ENCODE measurements around the gene ETNPPL. TPM values are rescaled to one million over a fixed set of nuclear protein-coding genes. Genes with fewer than 3 reads are reported as not detected.
A peak's percentile ranks its signal among the peaks of the same experiment; 100 is the strongest.

ETNPPL gene
- total and polyA plus RNA-seq, 9 of the 15 experiments (the other 6 are each of a cell fraction or from before 2014, with no cell fraction given): 0.06 to 0.14 TPM; not detected in 7

DNA sequence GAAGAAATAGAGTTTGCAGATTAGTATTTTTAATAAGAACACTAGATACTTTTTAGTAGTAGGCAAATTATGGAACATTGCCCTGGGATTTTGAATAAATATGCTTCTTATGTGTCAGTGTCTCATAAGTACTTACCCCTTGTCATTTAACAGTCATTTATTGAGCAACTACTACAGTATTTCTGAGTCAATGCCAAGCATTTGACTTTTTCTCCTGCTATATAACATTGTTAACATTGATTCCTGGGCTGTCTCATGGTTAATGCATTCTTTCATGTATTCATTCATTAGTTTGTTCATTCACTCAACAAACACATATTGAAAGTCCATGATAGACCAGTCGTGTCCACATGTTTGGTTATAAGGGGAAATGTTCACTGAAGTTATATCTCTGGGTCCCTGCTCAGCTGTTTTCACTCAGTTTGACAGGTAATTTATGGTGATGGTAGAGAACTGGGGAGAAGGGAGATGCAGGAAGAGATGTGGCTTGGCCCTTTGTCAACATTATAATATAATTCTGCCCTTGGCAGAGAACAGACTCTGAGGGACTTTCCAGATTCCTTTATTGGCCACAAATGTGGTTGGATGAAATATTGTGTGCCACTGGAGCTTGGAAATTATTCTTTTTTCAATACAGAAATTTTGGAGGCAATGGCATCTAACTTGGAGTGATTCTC, 62.6 kb downstream of the ETNPPL start:
- CTCF ChIA-PET (ENCODE audit: low intra/inter-chr PET ratio): no interaction called here
- 14% methylated on average over 1 of the region's 1 CpG for WGBS (ENCODE audit: insufficient coverage, low coverage, missing lambda C conversion rate)

More for the DNA sequence above, 62.6 kb downstream of the ETNPPL start:
- Histone ChIP-seq H3K36me3 (ENCODE audit: control insufficient read depth, insufficient read depth, low read length) (no peaks in the 10 kb centered on the region), H4K20me1 (replicated peaks; ENCODE audit: control insufficient read depth, insufficient read depth, low read length) (no peaks in the 10 kb centered on the region), H3K9me3 (replicated peaks; ENCODE audit: control insufficient read depth, insufficient read depth, low read depth, low read length) (no peaks in the 10 kb centered on the region), H3K4me1 (replicated peaks in 1 of 2; ENCODE audit: control insufficient read depth in 2 of 2, insufficient read depth in 2 of 2, low read length in 2 of 2) (peaks cover 0 to 14% of the 10 kb centered on the region in 2 experiments; a peak in 2 of 5 replicates), H3K4me3 (no peak overlapping the region), H3K9ac (ENCODE audit: insufficient read depth in 1 of 2, low read depth in 2 of 2, low read length in 2 of 2) (no peak overlapping the region), H3K9me1 (ENCODE audit: control insufficient read depth, insufficient read depth, low read length) (no peaks in the 10 kb centered on the region), H2AFZ (ENCODE audit: low read depth, low read length) (no peak overlapping the region), H3K4me2 (ENCODE audit: insufficient read depth, low read length) (no peak overlapping the region), H3K27me3 (ENCODE audit: control insufficient read depth in 2 of 2, insufficient read depth in 2 of 2, low read length in 2 of 2) (no peaks in the 10 kb centered on the region), H3K79me2 (ENCODE audit: control insufficient read depth, insufficient read depth, low read length) (no peaks in the 10 kb centered on the region), H3K27ac (ENCODE audit: extremely low read depth, low read depth, low read length) (no peak overlapping the region)
- FAIRE-seq (no peak), ATAC-seq (no peak), DNase-seq (ENCODE audit: extremely low read depth in 1 of 4, low spot score in 3 of 4) (no peak)
- no TSS peak for BruUV-seq (replicated peaks)
- in situ Hi-C loops (cut with MboI) (no loop called here), intact Hi-C loops (cut with micrococcal nuclease) (no loop called here)
- POLR2A ChIA-PET: no interaction called here
- TF ChIP-seq, protein P1, sequence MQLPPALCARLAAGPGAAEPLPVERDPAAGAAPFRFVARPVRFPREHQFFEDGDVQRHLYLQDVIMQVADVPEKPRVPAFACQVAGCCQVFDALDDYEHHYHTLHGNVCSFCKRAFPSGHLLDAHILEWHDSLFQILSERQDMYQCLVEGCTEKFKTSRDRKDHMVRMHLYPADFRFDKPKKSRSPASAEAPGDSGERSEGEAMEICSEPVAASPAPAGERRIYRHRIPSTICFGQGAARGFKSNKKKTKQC (CRISPR knock-in tag; IDR thresholded peaks at IDR 0.05): no peak
- TF ChIP-seq, protein P2, sequence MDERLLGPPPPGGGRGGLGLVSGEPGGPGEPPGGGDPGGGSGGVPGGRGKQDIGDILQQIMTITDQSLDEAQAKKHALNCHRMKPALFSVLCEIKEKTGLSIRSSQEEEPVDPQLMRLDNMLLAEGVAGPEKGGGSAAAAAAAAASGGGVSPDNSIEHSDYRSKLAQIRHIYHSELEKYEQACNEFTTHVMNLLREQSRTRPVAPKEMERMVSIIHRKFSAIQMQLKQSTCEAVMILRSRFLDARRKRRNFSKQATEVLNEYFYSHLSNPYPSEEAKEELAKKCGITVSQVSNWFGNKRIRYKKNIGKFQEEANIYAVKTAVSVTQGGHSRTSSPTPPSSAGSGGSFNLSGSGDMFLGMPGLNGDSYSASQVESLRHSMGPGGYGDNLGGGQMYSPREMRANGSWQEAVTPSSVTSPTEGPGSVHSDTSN (CRISPR knock-in tag; IDR thresholded peaks at IDR 0.05; ENCODE audit: low read depth): no peak
- TF ChIP-seq, protein P2 (tag; conservative IDR thresholded peaks at IDR 0.05; ENCODE audit: low read depth): peak; percentile 81
- TF ChIP-seq ZNF57 (CRISPR knock-in tag; IDR thresholded peaks at IDR 0.05) (no peak), MYBL2 (IDR thresholded peaks at IDR 0.05; ENCODE audit: low read depth) (no peak), MYBL2 (CRISPR knock-in tag; IDR thresholded peaks at IDR 0.05; ENCODE audit: borderline replicate concordance) (no peak), ZNF551 (CRISPR knock-in tag; IDR thresholded peaks at IDR 0.05) (no peak), MEIS2 (IDR thresholded peaks at IDR 0.05; ENCODE audit: partially characterized antibody) (peak; percentile 79)
- TF ChIP-seq, protein P3, sequence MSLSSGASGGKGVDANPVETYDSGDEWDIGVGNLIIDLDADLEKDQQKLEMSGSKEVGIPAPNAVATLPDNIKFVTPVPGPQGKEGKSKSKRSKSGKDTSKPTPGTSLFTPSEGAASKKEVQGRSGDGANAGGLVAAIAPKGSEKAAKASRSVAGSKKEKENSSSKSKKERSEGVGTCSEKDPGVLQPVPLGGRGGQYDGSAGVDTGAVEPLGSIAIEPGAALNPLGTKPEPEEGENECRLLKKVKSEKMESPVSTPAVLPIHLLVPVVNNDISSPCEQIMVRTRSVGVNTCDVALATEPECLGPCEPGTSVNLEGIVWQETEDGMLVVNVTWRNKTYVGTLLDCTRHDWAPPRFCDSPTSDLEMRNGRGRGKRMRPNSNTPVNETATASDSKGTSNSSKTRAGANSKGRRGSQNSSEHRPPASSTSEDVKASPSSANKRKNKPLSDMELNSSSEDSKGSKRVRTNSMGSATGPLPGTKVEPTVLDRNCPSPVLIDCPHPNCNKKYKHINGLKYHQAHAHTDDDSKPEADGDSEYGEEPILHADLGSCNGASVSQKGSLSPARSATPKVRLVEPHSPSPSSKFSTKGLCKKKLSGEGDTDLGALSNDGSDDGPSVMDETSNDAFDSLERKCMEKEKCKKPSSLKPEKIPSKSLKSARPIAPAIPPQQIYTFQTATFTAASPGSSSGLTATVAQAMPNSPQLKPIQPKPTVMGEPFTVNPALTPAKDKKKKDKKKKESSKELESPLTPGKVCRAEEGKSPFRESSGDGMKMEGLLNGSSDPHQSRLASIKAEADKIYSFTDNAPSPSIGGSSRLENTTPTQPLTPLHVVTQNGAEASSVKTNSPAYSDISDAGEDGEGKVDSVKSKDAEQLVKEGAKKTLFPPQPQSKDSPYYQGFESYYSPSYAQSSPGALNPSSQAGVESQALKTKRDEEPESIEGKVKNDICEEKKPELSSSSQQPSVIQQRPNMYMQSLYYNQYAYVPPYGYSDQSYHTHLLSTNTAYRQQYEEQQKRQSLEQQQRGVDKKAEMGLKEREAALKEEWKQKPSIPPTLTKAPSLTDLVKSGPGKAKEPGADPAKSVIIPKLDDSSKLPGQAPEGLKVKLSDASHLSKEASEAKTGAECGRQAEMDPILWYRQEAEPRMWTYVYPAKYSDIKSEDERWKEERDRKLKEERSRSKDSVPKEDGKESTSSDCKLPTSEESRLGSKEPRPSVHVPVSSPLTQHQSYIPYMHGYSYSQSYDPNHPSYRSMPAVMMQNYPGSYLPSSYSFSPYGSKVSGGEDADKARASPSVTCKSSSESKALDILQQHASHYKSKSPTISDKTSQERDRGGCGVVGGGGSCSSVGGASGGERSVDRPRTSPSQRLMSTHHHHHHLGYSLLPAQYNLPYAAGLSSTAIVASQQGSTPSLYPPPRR (CRISPR knock-in tag; IDR thresholded peaks at IDR 0.05; ENCODE audit: borderline replicate concordance): no peak
